ENCODE data around the gene URB2. TPM values are rescaled to one million over a fixed set of nuclear protein-coding genes. Genes with fewer than 3 reads are reported as not detected.
A peak's percentile ranks its signal among the peaks of the same experiment; 100 is the strongest.
"Not testable (repeated sequence)": the region's sequence is repeated elsewhere in the genome, so short reads cannot be mapped to it uniquely, and the experiment has no call there.

Gene URB2
- total and polyA plus RNA-seq, 4 donors = 1.2 to 10.5 (median 6.2) TPM

DNA sequence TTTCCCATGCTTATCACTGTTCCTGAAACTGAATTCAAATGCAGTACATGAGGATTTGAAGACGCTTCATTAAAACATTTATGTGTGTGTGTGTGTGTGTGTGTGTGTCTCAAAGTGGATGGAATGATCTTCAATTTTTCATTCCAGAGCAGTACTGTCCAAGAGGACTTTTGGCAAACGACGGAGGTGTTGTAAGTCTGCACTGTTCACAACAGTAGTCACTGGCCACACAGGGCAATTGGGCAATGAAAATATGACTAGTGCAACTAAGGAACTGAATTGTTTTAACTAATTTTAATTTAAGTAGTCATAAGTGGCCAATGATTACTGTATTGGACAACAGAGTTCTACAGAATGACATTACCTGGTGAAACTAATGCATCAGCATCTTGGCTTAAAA, 5.2 kb upstream of the URB2 start:
- TF ChIP-seq YY1 (IDR thresholded peaks at IDR 0.05) (peak; percentile 31), HNF4G (IDR thresholded peaks at IDR 0.05) (no peak), HNF4A (conservative IDR thresholded peaks at IDR 0.05) (peak; percentile 41 to 63), RAD21 (IDR thresholded peaks at IDR 0.05) (peak in 1 of 2 donors; percentile 7)
- no peaks in the 10 kb centered on the region for H3K36me3 ChIP-seq (ENCODE audit: control insufficient read depth in 4 of 4, insufficient read depth in 3 of 4, low read depth in 1 of 4, low read length in 3 of 4)
- H3K27me3 ChIP-seq (ENCODE audit: control insufficient read depth in 4 of 4, insufficient read depth in 4 of 4, low read length in 3 of 4) = no peaks in the 10 kb centered on the region
- H3K4me3 ChIP-seq (ENCODE audit: low read depth in 1 of 3, low read length in 3 of 3) = no peak overlapping the region
- WGBS = 34% methylated on average over 3 of the region's 3 CpGs
- H3K9me3 ChIP-seq (ENCODE audit: control insufficient read depth in 4 of 4, low read length in 3 of 4) = no peaks in the 10 kb centered on the region
- H3K27ac ChIP-seq (ENCODE audit: low read depth in 1 of 2, low read length in 2 of 2) = no peak overlapping the region
- peaks cover 0 to 27% (median 13%) of the 10 kb centered on the region in 4 donors for H3K4me1 ChIP-seq (ENCODE audit: control insufficient read depth in 4 of 4, insufficient read depth in 4 of 4, low read length in 3 of 4)
- no peak for DNase-seq (ENCODE audit: low spot score)
- H3K9ac ChIP-seq (ENCODE audit: low read depth in 1 of 2, low read length in 2 of 2) = no peak overlapping the region

DNA sequence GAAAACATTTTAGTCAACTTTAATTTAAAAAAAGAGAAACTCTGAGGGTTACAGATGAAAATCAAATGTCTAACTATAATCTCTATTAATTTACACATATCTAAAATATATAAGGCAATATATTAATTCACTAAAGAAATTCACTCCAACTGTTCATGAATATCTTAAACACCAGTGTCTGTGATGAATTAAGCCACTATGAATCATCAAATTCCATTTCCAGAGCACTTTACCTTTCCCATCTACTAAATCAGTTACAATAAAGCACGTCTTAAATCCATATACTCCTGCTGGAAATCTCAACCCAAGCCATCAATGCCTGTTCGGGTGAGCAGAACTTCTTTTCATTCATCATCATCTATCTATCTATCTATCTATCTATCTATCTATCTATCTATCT, 4.4 kb upstream of the URB2 start:
- Histone ChIP-seq H3K36me3 (ENCODE audit: control insufficient read depth in 4 of 4, insufficient read depth in 3 of 4, low read depth in 1 of 4, low read length in 3 of 4) (no peaks in the 10 kb centered on the region), H3K27ac (ENCODE audit: low read depth in 1 of 2, low read length in 2 of 2) (no peak overlapping the region), H3K27me3 (ENCODE audit: control insufficient read depth in 4 of 4, insufficient read depth in 4 of 4, low read length in 3 of 4) (no peaks in the 10 kb centered on the region), H3K4me3 (ENCODE audit: low read depth in 1 of 3, low read length in 3 of 3) (no peak overlapping the region), H3K9ac (ENCODE audit: low read depth in 1 of 2, low read length in 2 of 2) (no peak overlapping the region), H3K9me3 (ENCODE audit: control insufficient read depth in 4 of 4, low read length in 3 of 4) (no peaks in the 10 kb centered on the region), H3K4me1 (ENCODE audit: control insufficient read depth in 4 of 4, insufficient read depth in 4 of 4, low read length in 3 of 4) (peaks cover 0 to 30% (median 15%) of the 10 kb centered on the region in 4 donors)
- 93% methylated on average over 2 of the region's 2 CpGs for WGBS
- no peak for DNase-seq (ENCODE audit: low spot score)
- no peak for TF ChIP-seq JUND (IDR thresholded peaks at IDR 0.05)
- TF ChIP-seq, protein P1, sequence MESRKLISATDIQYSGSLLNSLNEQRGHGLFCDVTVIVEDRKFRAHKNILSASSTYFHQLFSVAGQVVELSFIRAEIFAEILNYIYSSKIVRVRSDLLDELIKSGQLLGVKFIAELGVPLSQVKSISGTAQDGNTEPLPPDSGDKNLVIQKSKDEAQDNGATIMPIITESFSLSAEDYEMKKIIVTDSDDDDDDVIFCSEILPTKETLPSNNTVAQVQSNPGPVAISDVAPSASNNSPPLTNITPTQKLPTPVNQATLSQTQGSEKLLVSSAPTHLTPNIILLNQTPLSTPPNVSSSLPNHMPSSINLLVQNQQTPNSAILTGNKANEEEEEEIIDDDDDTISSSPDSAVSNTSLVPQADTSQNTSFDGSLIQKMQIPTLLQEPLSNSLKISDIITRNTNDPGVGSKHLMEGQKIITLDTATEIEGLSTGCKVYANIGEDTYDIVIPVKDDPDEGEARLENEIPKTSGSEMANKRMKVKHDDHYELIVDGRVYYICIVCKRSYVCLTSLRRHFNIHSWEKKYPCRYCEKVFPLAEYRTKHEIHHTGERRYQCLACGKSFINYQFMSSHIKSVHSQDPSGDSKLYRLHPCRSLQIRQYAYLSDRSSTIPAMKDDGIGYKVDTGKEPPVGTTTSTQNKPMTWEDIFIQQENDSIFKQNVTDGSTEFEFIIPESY (IDR thresholded peaks at IDR 0.05) = no peak
- no peak for TF ChIP-seq EGR1 (IDR thresholded peaks at IDR 0.05; ENCODE audit: low read depth in 2 of 2)
- no peak for TF ChIP-seq GABPA (IDR thresholded peaks at IDR 0.05 in 1 of 2, conservative IDR thresholded peaks at IDR 0.05 in 1 of 2)
- no peak for TF ChIP-seq RXRA (IDR thresholded peaks at IDR 0.05)
- no peak for TF ChIP-seq RAD21 (IDR thresholded peaks at IDR 0.05)
- no peak for TF ChIP-seq HNF4G (IDR thresholded peaks at IDR 0.05)
- TF ChIP-seq, protein P2, sequence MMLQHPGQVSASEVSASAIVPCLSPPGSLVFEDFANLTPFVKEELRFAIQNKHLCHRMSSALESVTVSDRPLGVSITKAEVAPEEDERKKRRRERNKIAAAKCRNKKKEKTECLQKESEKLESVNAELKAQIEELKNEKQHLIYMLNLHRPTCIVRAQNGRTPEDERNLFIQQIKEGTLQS (IDR thresholded peaks at IDR 0.05) = no peak
- no peak for TF ChIP-seq TAF1 (conservative IDR thresholded peaks at IDR 0.05)
- TF ChIP-seq CTCF (IDR thresholded peaks at IDR 0.05; ENCODE audit: low read depth, low read length, missing input control) = no peak
- TF ChIP-seq, protein P3, sequence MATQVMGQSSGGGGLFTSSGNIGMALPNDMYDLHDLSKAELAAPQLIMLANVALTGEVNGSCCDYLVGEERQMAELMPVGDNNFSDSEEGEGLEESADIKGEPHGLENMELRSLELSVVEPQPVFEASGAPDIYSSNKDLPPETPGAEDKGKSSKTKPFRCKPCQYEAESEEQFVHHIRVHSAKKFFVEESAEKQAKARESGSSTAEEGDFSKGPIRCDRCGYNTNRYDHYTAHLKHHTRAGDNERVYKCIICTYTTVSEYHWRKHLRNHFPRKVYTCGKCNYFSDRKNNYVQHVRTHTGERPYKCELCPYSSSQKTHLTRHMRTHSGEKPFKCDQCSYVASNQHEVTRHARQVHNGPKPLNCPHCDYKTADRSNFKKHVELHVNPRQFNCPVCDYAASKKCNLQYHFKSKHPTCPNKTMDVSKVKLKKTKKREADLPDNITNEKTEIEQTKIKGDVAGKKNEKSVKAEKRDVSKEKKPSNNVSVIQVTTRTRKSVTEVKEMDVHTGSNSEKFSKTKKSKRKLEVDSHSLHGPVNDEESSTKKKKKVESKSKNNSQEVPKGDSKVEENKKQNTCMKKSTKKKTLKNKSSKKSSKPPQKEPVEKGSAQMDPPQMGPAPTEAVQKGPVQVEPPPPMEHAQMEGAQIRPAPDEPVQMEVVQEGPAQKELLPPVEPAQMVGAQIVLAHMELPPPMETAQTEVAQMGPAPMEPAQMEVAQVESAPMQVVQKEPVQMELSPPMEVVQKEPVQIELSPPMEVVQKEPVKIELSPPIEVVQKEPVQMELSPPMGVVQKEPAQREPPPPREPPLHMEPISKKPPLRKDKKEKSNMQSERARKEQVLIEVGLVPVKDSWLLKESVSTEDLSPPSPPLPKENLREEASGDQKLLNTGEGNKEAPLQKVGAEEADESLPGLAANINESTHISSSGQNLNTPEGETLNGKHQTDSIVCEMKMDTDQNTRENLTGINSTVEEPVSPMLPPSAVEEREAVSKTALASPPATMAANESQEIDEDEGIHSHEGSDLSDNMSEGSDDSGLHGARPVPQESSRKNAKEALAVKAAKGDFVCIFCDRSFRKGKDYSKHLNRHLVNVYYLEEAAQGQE (IDR thresholded peaks at IDR 0.05) = no peak
- no peak for TF ChIP-seq MAX (IDR thresholded peaks at IDR 0.05)
- no peak for TF ChIP-seq HNF4A (conservative IDR thresholded peaks at IDR 0.05)
- TF ChIP-seq FOXA2 (IDR thresholded peaks at IDR 0.05) = no peak
- TF ChIP-seq NR2F2 (IDR thresholded peaks at IDR 0.05) = no peak
- TF ChIP-seq SP1 (IDR thresholded peaks at IDR 0.05) = no peak
- no peak for TF ChIP-seq FOXA1 (IDR thresholded peaks at IDR 0.05)
- no peak for TF ChIP-seq YY1 (IDR thresholded peaks at IDR 0.05)

DNA sequence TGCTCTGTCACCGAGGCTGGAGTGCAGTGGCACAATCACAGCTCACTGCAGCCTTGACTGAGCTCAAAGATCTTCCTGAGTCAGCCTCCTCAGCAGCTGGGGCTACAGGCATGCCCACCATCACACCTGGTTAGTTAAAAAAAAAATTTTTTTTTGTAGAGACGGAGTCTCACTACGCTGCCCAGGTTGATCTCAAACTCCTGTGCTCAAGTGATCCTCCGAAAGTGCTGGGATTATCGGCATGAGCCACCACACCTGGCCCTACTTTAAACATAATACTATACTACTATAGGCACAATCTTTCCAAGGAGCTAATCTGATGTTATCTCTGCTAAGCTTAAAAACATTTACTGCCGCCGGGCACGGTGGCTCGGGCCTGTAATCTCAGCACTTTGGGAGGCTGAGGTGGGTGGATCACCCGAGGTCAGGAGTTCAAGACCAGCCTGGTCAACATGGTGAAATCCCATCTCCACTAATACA, 3.4 kb upstream of the URB2 start:
- not testable (repeated sequence) for H3K36me3 ChIP-seq (ENCODE audit: control insufficient read depth in 4 of 4, insufficient read depth in 3 of 4, low read depth in 1 of 4, low read length in 3 of 4); DNase-seq (ENCODE audit: low spot score); H3K9me3 ChIP-seq (ENCODE audit: control insufficient read depth in 4 of 4, low read length in 3 of 4); H3K27me3 ChIP-seq (ENCODE audit: control insufficient read depth in 4 of 4, insufficient read depth in 4 of 4, low read length in 3 of 4); H3K9ac ChIP-seq (ENCODE audit: low read depth in 1 of 2, low read length in 2 of 2); H3K4me3 ChIP-seq (ENCODE audit: low read depth in 1 of 3, low read length in 3 of 3); H3K27ac ChIP-seq (ENCODE audit: low read depth in 1 of 2, low read length in 2 of 2)
- H3K4me1 ChIP-seq (ENCODE audit: control insufficient read depth in 4 of 4, insufficient read depth in 4 of 4, low read length in 3 of 4) = peaks cover 2 to 39% (median 24%) of the 10 kb centered on the region in 4 donors
- WGBS = 93% methylated on average over 10 of the region's 10 CpGs

All from liver (tissue), 9 donors.